Heart left ventricle (tissue), 16 donors: ENCODE results near the gene CRYL1. TPM values are rescaled to one million over a fixed set of nuclear protein-coding genes. Genes with fewer than 3 reads are reported as not detected.

Experiments used
- ATAC-seq, 4 donors: fragments of 200-7000 bp; cut with Tn5 transposase; one replicate each; pipeline ENCODE4 v1.9.1; 2020 to 2022; ENCODE audit warnings: moderate library complexity in 4 of 4, mild to moderate bottlenecking in 3 of 4, moderate number of reproducible peaks in 1 of 4
- DNase-seq, 5 donors: peaks; one replicate each; pipeline ENCODE4 v3.0.0-alpha.2; 2020
- H3K27ac ChIP-seq, 12 donors: fragments of 200-600 bp; sonication (generic) in 4 of 12; one replicate each; pipeline versions ENCODE4 v1.5.0 to v1.8.0; 2016 to 2022; ENCODE audit warnings: mild to moderate bottlenecking in 2 of 12
- H3K27me3 ChIP-seq, 9 donors: fragments of 200-600 bp; sonication (generic) in 2 of 9; one replicate each; pipeline versions ENCODE4 v1.5.1 to v1.8.0; 2016 to 2022; ENCODE audit warnings: mild to moderate bottlenecking in 3 of 9
- H3K36me3 ChIP-seq, 9 donors: fragments of 200-600 bp; sonication (generic) in 2 of 9; one replicate each; pipeline versions ENCODE4 v1.5.0 to v1.8.0; 2018 to 2022; ENCODE audit warnings: mild to moderate bottlenecking in 2 of 9
- H3K4me1 ChIP-seq, 12 donors: fragments of 200-600 bp; sonication (generic) in 4 of 12; one replicate each; pipeline versions ENCODE4 v1.5.0 to v1.8.0; 2016 to 2022; ENCODE audit warnings: mild to moderate bottlenecking in 3 of 12
- H3K4me3 ChIP-seq, 12 donors: fragments of 200-600 bp; sonication (generic) in 4 of 12; one replicate each; pipeline versions ENCODE4 v1.5.0 to v1.8.0; 2017 to 2022; ENCODE audit warnings: mild to moderate bottlenecking in 9 of 12, moderate library complexity in 4 of 12
- H3K9me3 ChIP-seq, 12 donors: fragments of 200-600 bp; sonication (generic) in 4 of 12; one replicate each; pipeline versions ENCODE4 v1.5.0 to v1.8.0; 2016 to 2022; ENCODE audit warnings: mild to moderate bottlenecking in 1 of 12
- CTCF ChIP-seq, 12 donors: fragments of 200-600 bp; sonication (generic) in 4 of 12; IDR thresholded peaks; one replicate each; pipeline versions ENCODE4 v1.5.0 to v1.8.0; 2018 to 2022; ENCODE audit warnings: antibody characterized with exemption in 12 of 12, mild to moderate bottlenecking in 5 of 12
- POLR2A ChIP-seq, 2 donors: fragments of 450-650 bp; IDR thresholded peaks; one replicate each; pipeline ENCODE4 v1.6.1; 2017; ENCODE audit warnings: antibody characterized with exemption in 2 of 2, mild to moderate bottlenecking in 2 of 2, moderate library complexity in 2 of 2
- WGBS, 4 donors: extraction: QIAGEN DNeasy Blood & Tissue Kit in 2 of 4; methylation state at CpG; one replicate each; pipeline versions ENCODE4 v1.1.5 to v1.1.7; 2013 to 2018; 5-methylcytosine and 5-hydroxymethylcytosine counted together
- intact Hi-C, 10 donors: fragments of 100-400 bp; cut with DNase I; formaldehyde crosslinking; loops; one replicate each; pipeline versions ENCODE4 v1.11.1 to v1.14.2; 2022
- polyA plus RNA-seq, 2 donors: library from polyadenylated mRNA; stranded (reverse); fragments of 200-250 nt; gene quantifications; one replicate each; pipeline ENCODE4 v1.2.3, GENCODE V29; 2013
- total RNA-seq, 9 donors: library from RNA; depleted of rRNA in 2 of 9; stranded (reverse); fragments of >200 nt in 2 of 9; fragmentation: NEBNext Ultra II Directional in 3 of 9; extraction: Animal tissue kit (Norgen Biotek cat#: 25700) in 3 of 9; gene quantifications; one replicate each; pipeline versions ENCODE4 v1.1.0 to v1.2.4, GENCODE V29; 2016 to 2023
- donor health status: ischemic (EF 13 %, LVEDD 7.1; RV severe dilation, severe dysfunction).
- donor health status: healthy with polysubstance abuse.
- donor health status: DM: no; HTN: yes; CAD: no.
- donor health status: DM: no; HTN: no; CAD: no.
- donor health status: ischemic (EF 25% LVEDD 6.9; RV normal size, moderate dysfunction).
- donor health status: ischemic (EF 25% LVEDD 5.7; RV mildly dilated, moderate dysfunction).
- donor health status: healthy.
- donor health status: DM: yes; HTN: yes; CAD: no.
- donor health status: ischemic (EF 35%, LVEDD 5.7; RV mildly dilated, moderate dysfunction).
- donor health status: nonischemic (EF 11% LVEDD 7.7; RV severe dilation, severe dysfunction).
- donor health status: DM: yes; HTN: yes; CAD: no.
- donor health status: PGD.
- donor health status: ischemic (EF 29% LVEDD 5.4; RV normal size, mild dysfunction).
- donor health status: nonischemic (EF 23%, LVEDD 6.1; RV moderate dilation, normal function).

CRYL1 gene
- total and polyA plus RNA-seq, 11 donors = 10.7 to 36.5 (median 20.9) TPM

GRCh38 chr13:20505405-20506366 lies 20.0 kb downstream of the CRYL1 start:
- intact Hi-C loops = no loop called here
- peak in 2 of 4 donors; percentile 47 to 66 for ATAC-seq
- WGBS, 4 donors = 81 to 88% (median 84%) methylated on average over 10 of the region's 10 CpGs

GRCh38 chr13:20503088-20504083 lies 22.3 kb downstream of the CRYL1 start:
- DNase-seq (no peak), ATAC-seq (no peak)
- Histone ChIP-seq H3K27ac (no peak overlapping the region), H3K27me3 (no peaks in the 10 kb centered on the region), H3K36me3 (peaks cover 0 to 33% (median 2%) of the 10 kb centered on the region in 9 donors), H3K9me3 (peaks cover 0 to 11% (median 0%) of the 10 kb centered on the region in 12 donors), H3K4me1 (peaks cover 0 to 26% (median 3%) of the 10 kb centered on the region in 12 donors), H3K4me3 (no peak overlapping the region)
- 96% methylated on average over 16 of the region's 16 CpGs for WGBS, 4 donors
- intact Hi-C loops = no loop called here
- TF ChIP-seq POLR2A (IDR thresholded peaks at IDR 0.05) (no peak), CTCF (IDR thresholded peaks at IDR 0.05) (no peak)

More at GRCh38 chr13:20505405-20506366, 20.0 kb downstream of the CRYL1 start:
- Histone ChIP-seq H3K27ac (peak overlapping the region in 4 of 12 donors; percentile 4 to 69 (median 34)), H3K4me1 (peaks cover 0 to 26% (median 3%) of the 10 kb centered on the region in 12 donors), H3K9me3 (no peaks in the 10 kb centered on the region), H3K27me3 (no peaks in the 10 kb centered on the region), H3K4me3 (no peak overlapping the region), H3K36me3 (peaks cover 0 to 48% (median 13%) of the 10 kb centered on the region in 9 donors)
- no peak for TF ChIP-seq CTCF (IDR thresholded peaks at IDR 0.05)
- no peak for TF ChIP-seq POLR2A (IDR thresholded peaks at IDR 0.05)
- no peak for DNase-seq

- intact Hi-C loops = no loop called here
- TF ChIP-seq POLR2A (IDR thresholded peaks at IDR 0.05) (no peak), CTCF (IDR thresholded peaks at IDR 0.05) (no peak)
- peak overlapping the region in 1 of 12 donors; percentile 67 for H3K27ac ChIP-seq
- peaks cover 0 to 21% (median 2%) of the 10 kb centered on the region in 9 donors for H3K36me3 ChIP-seq
- peaks cover 0 to 23% (median 2%) of the 10 kb centered on the region in 12 donors for H3K4me1 ChIP-seq
- ATAC-seq (no peak), DNase-seq (no peak)
- no peaks in the 10 kb centered on the region for H3K27me3 ChIP-seq
- peaks cover 0 to 11% (median 0%) of the 10 kb centered on the region in 12 donors for H3K9me3 ChIP-seq
- H3K4me3 ChIP-seq = no peak overlapping the region
- 64 to 74% (median 70%) methylated on average over 4 of the region's 4 CpGs for WGBS, 4 donors
Measured at GRCh38 chr13:20501592-20501991, 24.1 kb downstream of the CRYL1 start.
